Glomerular visceral epithelial cell (primary cell): ENCODE results near the gene ERI2.

Source experiments
- DNase-seq: peaks from one replicate; pipeline ENCODE4 v3.0.0-alpha.2; 2016; ENCODE audit errors: extremely low spot score

ERI2 gene, protein sequence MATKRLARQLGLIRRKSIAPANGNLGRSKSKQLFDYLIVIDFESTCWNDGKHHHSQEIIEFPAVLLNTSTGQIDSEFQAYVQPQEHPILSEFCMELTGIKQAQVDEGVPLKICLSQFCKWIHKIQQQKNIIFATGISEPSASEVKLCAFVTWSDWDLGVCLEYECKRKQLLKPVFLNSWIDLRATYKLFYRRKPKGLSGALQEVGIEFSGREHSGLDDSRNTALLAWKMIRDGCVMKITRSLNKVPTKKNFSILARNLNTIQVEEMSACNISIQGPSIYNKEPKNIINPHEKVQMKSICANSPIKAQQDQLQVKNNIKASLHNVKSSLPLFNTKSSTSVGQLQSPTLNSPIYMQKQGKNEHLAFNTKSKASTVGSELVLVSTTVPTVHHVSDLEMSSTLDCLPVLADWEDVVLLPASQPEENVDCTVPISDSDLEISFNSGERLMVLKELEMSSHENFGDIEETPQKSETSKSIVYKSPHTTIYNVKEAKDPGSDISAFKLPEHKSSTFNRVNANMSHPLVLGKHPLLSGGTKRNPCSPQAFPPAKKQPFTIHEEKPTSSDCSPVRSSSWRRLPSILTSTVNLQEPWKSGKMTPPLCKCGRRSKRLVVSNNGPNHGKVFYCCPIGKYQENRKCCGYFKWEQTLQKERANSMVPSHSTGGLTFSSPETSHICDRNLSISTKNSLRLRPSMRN

GRCh38 chr16:20806168-20807050 is at the start of gene ERI2, which contains the start of gene REXO5:
Gene ERI2, minus strand, starts transcription at chr16:20806472. Its CDS starts 42 bp downstream, at chr16:20806430.
Gene REXO5, plus strand, starts transcription at chr16:20806527. Its CDS starts 427 bp downstream, at chr16:20806954.
- peak; percentile 94 for DNase-seq

- no peak for DNase-seq
Observed at GRCh38 chr16:20854963-20855362, 48.7 kb upstream of the ERI2 start.

DNA sequence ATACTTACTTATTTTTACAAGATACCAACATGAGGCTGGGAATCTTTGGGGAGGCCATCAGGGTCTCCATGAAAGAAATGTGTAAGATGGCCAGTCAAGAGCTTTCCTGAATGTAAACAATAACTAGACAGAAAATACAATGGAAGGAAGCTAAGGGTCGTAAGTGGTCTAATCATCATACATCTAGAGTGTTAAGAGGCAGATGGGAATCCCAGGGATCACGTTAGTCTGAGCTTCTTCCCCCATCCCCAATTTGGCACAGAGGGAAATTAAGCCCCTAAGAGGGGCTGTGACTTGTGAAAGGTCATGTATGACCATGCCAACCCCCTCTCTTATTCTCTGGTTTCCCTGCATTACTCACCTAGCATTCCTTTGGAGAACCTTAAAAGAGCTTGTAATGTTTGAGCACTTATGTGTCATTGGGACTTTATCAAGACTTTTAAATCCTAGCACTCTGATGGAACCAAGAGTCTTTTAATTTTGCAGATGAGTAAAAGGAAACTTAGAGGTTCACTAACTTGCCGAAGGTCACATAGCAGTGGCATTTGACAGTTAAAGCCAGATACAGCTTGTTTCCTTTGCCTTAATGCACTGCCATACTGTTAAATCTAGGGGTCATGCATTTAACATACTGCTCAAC is 47.8 kb upstream of the ERI2 start:
- no peak for DNase-seq

- DNase-seq: no peak
Observed at GRCh38 chr16:20853143-20853542, 46.9 kb upstream of the ERI2 start.

DNA sequence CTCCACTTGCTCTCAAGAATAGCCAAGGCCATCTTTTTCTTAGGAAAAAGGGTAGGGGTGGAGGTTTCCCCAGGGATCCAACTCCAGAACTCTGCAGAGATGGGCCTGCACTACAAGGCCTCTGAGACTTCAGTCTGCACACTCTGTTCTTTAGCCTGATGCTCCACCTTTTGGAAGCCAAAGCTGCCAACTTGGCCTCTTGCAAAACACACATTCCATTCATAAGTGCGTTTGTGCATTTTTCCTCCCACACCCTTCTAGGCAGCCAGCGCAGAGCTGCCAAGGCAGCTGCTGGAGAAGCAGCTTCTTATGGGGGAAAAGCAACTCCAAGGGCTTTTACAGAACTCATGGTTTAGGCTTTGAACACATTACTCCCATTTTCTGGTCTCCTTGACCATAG is 45.3 kb upstream of the ERI2 start:
- DNase-seq: peak; percentile 52

DNA sequence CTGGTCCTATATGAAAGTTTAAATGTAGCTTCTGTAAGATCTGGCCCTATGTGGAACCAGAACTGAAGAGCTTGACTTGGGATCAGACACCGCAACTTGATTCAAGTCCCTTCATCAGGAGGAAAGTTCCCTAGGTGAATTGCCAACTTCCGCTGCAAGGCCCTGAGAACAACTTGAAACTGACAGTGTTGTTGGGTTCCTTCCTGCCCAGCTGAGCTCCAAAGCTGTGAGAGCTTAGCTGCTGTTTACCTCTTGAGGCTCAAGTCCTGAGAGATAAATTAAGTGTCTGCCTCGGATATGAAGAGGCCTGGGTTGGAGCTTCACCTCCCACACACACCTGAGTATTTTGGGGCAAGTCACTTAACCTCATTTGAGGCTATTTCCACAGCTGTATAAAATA is 44.7 kb upstream of the ERI2 start:
- no peak for DNase-seq

GRCh38 chr16:20849589-20850390 is 43.5 kb upstream of the ERI2 start:
- peak; percentile 61 for DNase-seq

- no peak for DNase-seq
Observed at GRCh38 chr16:20847550-20847949, 41.3 kb upstream of the ERI2 start.

GRCh38 chr16:20846551-20846950 is 40.3 kb upstream of the ERI2 start:
- DNase-seq: no peak

DNA sequence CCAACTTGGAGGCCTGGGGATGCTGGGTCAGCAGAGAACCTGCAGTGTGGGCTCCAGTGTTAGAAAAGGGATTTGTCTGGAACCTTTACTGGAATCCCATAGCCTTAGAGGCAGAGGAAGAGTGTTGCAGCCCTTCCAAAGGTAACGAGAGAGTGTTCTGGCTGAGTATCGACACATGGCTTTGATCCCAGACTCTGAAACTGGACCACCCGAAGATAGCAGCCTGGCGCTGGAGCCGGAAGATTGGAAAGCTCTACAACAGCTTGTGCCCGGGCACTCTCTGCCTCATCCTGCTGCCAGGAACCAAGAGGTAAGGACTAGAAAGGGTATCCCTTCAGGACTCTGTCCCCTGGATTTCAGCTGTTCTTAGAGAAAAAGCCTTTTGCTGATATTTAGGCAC is 39.8 kb upstream of the ERI2 start:
- no peak for DNase-seq

GRCh38 chr16:20844588-20844987 is 38.3 kb upstream of the ERI2 start:
- no peak for DNase-seq

DNA sequence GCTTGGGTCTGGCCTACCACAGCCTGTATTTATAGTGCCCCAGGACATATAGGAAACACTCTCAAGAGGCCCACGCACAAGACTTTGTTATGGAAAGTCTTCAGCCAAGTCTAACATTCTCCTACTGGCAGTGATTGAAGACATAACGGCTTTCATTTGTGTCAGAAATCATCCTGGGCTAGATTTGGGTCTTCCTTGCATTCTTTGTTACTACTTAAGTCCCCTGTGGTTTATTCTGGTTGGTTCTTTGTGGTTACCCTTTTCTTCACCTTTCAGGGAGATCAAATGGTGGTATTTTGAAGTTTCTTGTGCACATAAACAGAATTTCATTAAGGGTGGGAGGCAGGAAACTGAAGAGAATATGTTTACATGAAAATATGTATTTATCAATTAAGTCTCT is 37.8 kb upstream of the ERI2 start:
- DNase-seq: no peak

DNA sequence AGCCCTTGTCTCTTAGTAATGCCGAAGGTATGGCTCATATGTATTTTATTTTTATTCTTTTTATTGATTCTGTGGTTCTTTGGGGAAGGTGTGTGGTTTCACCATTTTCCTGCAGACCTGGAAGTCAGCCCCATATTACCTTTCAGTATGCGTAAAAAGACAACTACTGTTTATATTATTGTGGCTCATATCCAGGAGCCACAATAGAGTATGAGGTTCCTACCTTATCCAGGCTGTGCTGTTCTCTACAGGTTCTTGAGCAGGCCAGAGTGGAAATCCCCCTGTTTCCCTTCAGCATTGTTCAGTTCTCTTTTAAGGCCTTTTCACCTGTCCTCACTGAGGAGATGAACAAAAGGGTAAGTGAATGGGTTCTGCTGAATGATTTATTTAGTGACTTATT is 33.2 kb upstream of the ERI2 start:
- no peak for DNase-seq

- no peak for DNase-seq
Observed at GRCh38 chr16:20838240-20838639, 32.0 kb upstream of the ERI2 start.

DNA sequence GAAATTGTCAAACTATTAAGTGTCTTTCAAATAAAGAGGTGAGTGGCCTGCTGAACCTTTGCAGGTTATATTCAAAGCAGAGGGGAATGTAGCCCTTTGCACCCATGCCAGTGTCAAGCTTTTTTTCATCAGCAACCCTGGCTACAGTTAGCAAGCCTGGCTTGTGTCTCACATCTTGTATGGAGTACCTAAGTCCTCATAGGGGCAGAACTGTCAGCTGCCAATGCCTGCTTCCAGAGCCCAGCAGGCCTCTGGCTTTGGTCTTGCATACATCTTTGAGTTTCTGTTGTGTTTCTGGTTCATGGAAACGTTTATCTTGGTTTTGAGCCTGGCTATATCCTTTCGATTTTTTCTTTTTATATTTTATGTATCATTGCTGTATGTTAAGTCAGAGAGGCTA is 26.8 kb upstream of the ERI2 start:
- no peak for DNase-seq

- DNase-seq: no peak
Observed at GRCh38 chr16:20830372-20830771, 24.1 kb upstream of the ERI2 start.

DNA sequence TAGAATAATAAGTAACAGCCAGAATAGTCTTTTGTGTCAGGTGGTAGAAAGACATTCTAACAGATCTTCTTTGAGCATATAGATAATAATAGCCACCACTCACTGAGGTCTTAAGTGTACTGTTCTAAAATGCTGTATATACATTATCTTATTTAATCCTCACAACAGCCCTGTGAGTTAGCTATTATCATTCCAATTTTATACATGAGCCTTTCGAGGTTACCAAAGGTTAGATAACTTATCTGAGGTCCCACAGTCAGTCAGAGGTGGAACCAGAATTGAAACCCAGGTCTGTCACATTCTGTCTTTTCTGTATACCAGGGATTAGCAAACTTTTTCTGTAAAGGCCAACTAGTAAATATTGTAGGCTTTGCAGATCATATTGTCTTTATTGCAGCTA is 23.3 kb upstream of the ERI2 start:
- no peak for DNase-seq

GRCh38 chr16:20826039-20826566 is 19.8 kb upstream of the ERI2 start:
- DNase-seq: no peak

- no peak for DNase-seq
Observed at GRCh38 chr16:20822521-20823325, 16.5 kb upstream of the ERI2 start.

DNA sequence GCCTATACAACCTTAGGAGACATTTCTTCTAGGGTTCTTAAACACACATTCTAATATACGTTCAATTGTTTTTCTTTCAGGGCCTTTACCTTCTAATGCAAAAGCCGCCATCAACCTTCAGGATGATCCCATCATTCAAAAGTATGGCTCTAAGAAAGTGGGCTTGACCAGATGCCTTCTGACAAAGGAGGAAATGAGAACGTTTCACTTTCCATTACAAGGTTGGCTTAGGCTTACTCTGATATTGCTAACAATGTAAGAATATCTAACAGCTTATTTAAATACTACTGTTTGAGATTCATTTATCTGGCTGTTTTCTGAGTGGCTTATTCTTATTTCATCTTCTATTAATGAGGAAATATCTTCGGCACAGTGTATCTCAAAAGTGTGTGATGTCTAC is 15.4 kb upstream of the ERI2 start:
- no peak for DNase-seq
